GM19351 (cell line): ENCODE results near the gene HYDIN.
A peak's percentile ranks its signal among the peaks of the same experiment; 100 is the strongest.

Source experiments
- ATAC-seq: cut with Tn5 transposase; IDR thresholded peaks from one replicate; pipeline ENCODE4 v1.9.1; 2021; ENCODE audit warnings: mild to moderate bottlenecking, moderate library complexity; ENCODE audit not compliant: unreplicated experiment

Gene HYDIN

GRCh38 chr16:71230122-71230845, at the start of gene HYDIN:
TSS of gene HYDIN (minus strand) at chr16:71230722. CDS start at chr16:71186895, 43,827 bp downstream.
- ATAC-seq, result no peak

GRCh38 chr16:71276589-71277334, 46.2 kb upstream of the HYDIN start:
- ATAC-seq, result no peak

GRCh38 chr16:71273384-71273783, 42.9 kb upstream of the HYDIN start:
- ATAC-seq, result no peak

GRCh38 chr16:71264299-71264698, 33.8 kb upstream of the HYDIN start:
- ATAC-seq, result no peak

GRCh38 chr16:71263582-71263981, 33.1 kb upstream of the HYDIN start:
- ATAC-seq, result no peak

- ATAC-seq, result no peak
Observed at GRCh38 chr16:71262391-71262790, 31.9 kb upstream of the HYDIN start.

GRCh38 chr16:71260995-71261394, 30.5 kb upstream of the HYDIN start:
- no peak for ATAC-seq

GRCh38 chr16:71259086-71259485, 28.6 kb upstream of the HYDIN start:
- ATAC-seq, result no peak

- no peak for ATAC-seq
Observed at GRCh38 chr16:71258372-71258771, 27.9 kb upstream of the HYDIN start.

GRCh38 chr16:71257768-71258167, 27.2 kb upstream of the HYDIN start:
- no peak for ATAC-seq

- ATAC-seq, result no peak
Observed at GRCh38 chr16:71255721-71256120, 25.2 kb upstream of the HYDIN start.

GRCh38 chr16:71254832-71255525, 24.5 kb upstream of the HYDIN start:
- ATAC-seq, result peak; percentile 50

GRCh38 chr16:71250461-71251235, 20.1 kb upstream of the HYDIN start:
- no peak for ATAC-seq

- no peak for ATAC-seq
Observed at GRCh38 chr16:71249399-71249798, 18.9 kb upstream of the HYDIN start.

GRCh38 chr16:71247478-71247877, 17.0 kb upstream of the HYDIN start:
- no peak for ATAC-seq

- ATAC-seq, result no peak
Observed at GRCh38 chr16:71246309-71246708, 15.8 kb upstream of the HYDIN start.

GRCh38 chr16:71244521-71244920, 14.0 kb upstream of the HYDIN start:
- no peak for ATAC-seq

GRCh38 chr16:71242601-71243000, 12.1 kb upstream of the HYDIN start:
- no peak for ATAC-seq

GRCh38 chr16:71242036-71242435, 11.5 kb upstream of the HYDIN start:
- no peak for ATAC-seq

GRCh38 chr16:71229344-71229743, 1.2 kb downstream of the HYDIN start:
- ATAC-seq, result no peak
